ENCODE measurements around the gene TULP1. TPM values are rescaled to one million over a fixed set of nuclear protein-coding genes. Genes with fewer than 3 reads are reported as not detected.

Gene TULP1
- total and polyA plus RNA-seq, 11 donors, result 0.15 TPM; not detected in 10

GRCh38 chr6:35480176-35480575, 32.5 kb downstream of the TULP1 start:
- DNase-seq (no peak), ATAC-seq (no peak)
- H3K9me3 ChIP-seq, result no peaks in the 10 kb centered on the region
- peak overlapping the region in 1 of 12 donors; percentile 100 for H3K27ac ChIP-seq
- peaks cover 0 to 75% (median 33%) of the 10 kb centered on the region in 9 donors for H3K36me3 ChIP-seq
- TF ChIP-seq CTCF (IDR thresholded peaks at IDR 0.05) (no peak), POLR2A (IDR thresholded peaks at IDR 0.05) (no peak)
- H3K4me1 ChIP-seq, result peaks cover 0 to 19% (median 6%) of the 10 kb centered on the region in 12 donors
- WGBS, 4 donors, result 93 to 95% (median 95%) methylated on average over 12 of the region's 12 CpGs
- intact Hi-C loops (cut with DNase I), result no loop called here
- no peaks in the 10 kb centered on the region for H3K27me3 ChIP-seq
- no peak overlapping the region for H3K4me3 ChIP-seq

GRCh38 chr6:35478259-35478658, 34.4 kb downstream of the TULP1 start:
- Histone ChIP-seq H3K27me3 (no peaks in the 10 kb centered on the region), H3K4me3 (no peak overlapping the region), H3K36me3 (peaks cover 0 to 85% (median 49%) of the 10 kb centered on the region in 9 donors), H3K9me3 (no peaks in the 10 kb centered on the region), H3K27ac (no peak overlapping the region), H3K4me1 (peaks cover 0 to 14% (median 3%) of the 10 kb centered on the region in 12 donors)
- 87 to 93% (median 89%) methylated on average over 7 of the region's 7 CpGs for WGBS, 4 donors
- intact Hi-C loops (cut with DNase I), result no loop called here
- no peak for ATAC-seq
- DNase-seq, result peak in 1 of 5 donors; percentile 6
- TF ChIP-seq POLR2A (IDR thresholded peaks at IDR 0.05) (no peak), CTCF (IDR thresholded peaks at IDR 0.05) (no peak)

GRCh38 chr6:35477551-35478179, 35.0 kb downstream of the TULP1 start:
- 91 to 97% (median 95%) methylated on average over 5 of the region's 5 CpGs for WGBS, 4 donors
- H3K36me3 ChIP-seq, result peaks cover 0 to 85% (median 53%) of the 10 kb centered on the region in 9 donors
- ATAC-seq (no peak), DNase-seq (peak in 1 of 5 donors; percentile 7)
- H3K27ac ChIP-seq, result no peak overlapping the region
- no peaks in the 10 kb centered on the region for H3K9me3 ChIP-seq
- peaks cover 0 to 14% (median 3%) of the 10 kb centered on the region in 12 donors for H3K4me1 ChIP-seq
- no peak for TF ChIP-seq POLR2A (IDR thresholded peaks at IDR 0.05)
- TF ChIP-seq CTCF (IDR thresholded peaks at IDR 0.05), result no peak
- no peaks in the 10 kb centered on the region for H3K27me3 ChIP-seq
- no peak overlapping the region for H3K4me3 ChIP-seq
- intact Hi-C loops (cut with DNase I), result no loop called here

- peaks cover 0 to 20% (median 7%) of the 10 kb centered on the region in 12 donors for H3K4me1 ChIP-seq
- no peaks in the 10 kb centered on the region for H3K9me3 ChIP-seq
- H3K36me3 ChIP-seq, result peaks cover 0 to 86% (median 55%) of the 10 kb centered on the region in 9 donors
- no peak overlapping the region for H3K27ac ChIP-seq
- intact Hi-C loops (cut with DNase I), result no loop called here
- no peaks in the 10 kb centered on the region for H3K27me3 ChIP-seq
- DNase-seq (peak in 1 of 5 donors; percentile 11), ATAC-seq (no peak)
- no peak overlapping the region for H3K4me3 ChIP-seq
- WGBS, 4 donors, result 79 to 93% (median 86%) methylated on average over 3 to 8 of the region's 8 CpGs
- no peak for TF ChIP-seq POLR2A (IDR thresholded peaks at IDR 0.05)
- no peak for TF ChIP-seq CTCF (IDR thresholded peaks at IDR 0.05)
Observed at GRCh38 chr6:35477028-35477427, 35.7 kb downstream of the TULP1 start.
